ENCODE measurements around the gene CMIP. TPM values are rescaled to one million over a fixed set of nuclear protein-coding genes. Genes with fewer than 3 reads are reported as not detected.
"Not testable (repeated sequence)": the region's sequence is repeated elsewhere in the genome, so short reads cannot be mapped to it uniquely, and the experiment has no call there.

Gene CMIP
- total RNA-seq, 5 donors from 2014 or later (not counting 1 experiment from before 2014, with no cell fraction given), result 39.8 to 55.9 (median 42.6) TPM

DNA sequence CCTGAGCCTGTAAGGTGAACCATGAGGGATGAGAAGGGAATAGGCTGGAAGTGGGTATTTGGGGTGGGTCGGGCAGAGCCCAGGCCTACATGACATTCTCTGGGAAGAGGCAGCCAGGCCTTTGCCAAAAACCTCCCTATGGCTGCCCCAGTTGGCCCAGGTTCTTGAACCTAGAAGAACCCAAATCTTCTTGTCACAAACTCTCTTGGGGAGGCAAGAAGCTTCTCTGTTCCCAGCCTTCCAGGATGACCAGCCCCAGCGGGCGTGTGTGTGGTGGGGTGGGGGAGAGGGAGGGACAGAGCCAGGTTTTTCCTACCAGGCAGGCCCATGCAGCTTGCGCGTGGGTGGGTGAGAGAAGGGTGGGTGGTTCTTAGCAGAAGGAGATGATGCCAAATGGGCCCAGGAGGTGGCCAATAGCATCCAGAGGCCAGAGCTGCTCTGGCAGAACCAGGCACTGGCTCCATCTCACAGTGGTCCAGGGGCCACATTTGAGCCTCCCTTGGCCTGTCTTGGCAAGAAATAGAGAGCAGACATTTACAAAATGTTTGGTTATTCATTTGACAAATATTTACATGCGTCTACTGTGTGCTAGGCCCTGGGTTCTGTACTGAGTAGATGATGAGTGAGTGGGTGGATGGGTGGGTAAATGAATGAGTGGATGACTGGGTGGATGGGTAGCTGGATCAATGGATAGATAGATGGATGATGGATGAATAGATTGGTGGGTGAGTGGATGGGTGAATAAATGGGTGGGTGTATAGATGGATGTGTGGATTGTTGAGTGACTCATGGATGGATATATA is 290.2 kb downstream of the CMIP start:
- H3K27me3 Mint-ChIP-seq, result no peaks in the 10 kb centered on the region
- ChIA-PET POLR2A (no interaction called here), CTCF (interaction anchor here in 1 of 2 donors (0.9 to 1.2 kb wide), 2 partner anchors 366 to 474 kb away, joined by 5 read pairs; no protein-coding TSS in a partner anchor)
- H3K4me3 ChIP-seq (ENCODE audit: control insufficient read depth in 1 of 2, extremely low read depth in 1 of 2, low read length in 1 of 2), result no peak overlapping the region
- 76% methylated on average over 2 of the region's 6 CpGs for WGBS (ENCODE audit: insufficient coverage)
- H3K4me3 Mint-ChIP-seq, result no peak overlapping the region
- no peak for ATAC-seq (replicated peaks in 1 of 4)
- no peaks in the 10 kb centered on the region for H3K9me3 ChIP-seq
- H3K4me1 Mint-ChIP-seq, result peaks cover 16 to 17% (median 16%) of the 10 kb centered on the region in 3 donors
- no peak overlapping the region for H3K27ac ChIP-seq (ENCODE audit: low read length)
- H3K27ac Mint-ChIP-seq, result no peak overlapping the region
- no peaks in the 10 kb centered on the region for H3K36me3 Mint-ChIP-seq
- H3K4me1 ChIP-seq (ENCODE audit: control insufficient read depth in 1 of 2, extremely low read depth in 1 of 2, insufficient read depth in 2 of 2, low read length in 2 of 2), result peaks cover 2 to 22% of the 10 kb centered on the region in 2 experiments
- no peaks in the 10 kb centered on the region for H3K36me3 ChIP-seq (ENCODE audit: control insufficient read depth in 2 of 2, extremely low read depth in 1 of 2, insufficient read depth in 1 of 2, low read length in 1 of 2)
- H3K9me3 Mint-ChIP-seq, result no peaks in the 10 kb centered on the region
- no peak for DNase-seq
- peaks cover 0 to 2% of the 10 kb centered on the region in 2 experiments for H3K27me3 ChIP-seq (replicated peaks in 1 of 2; ENCODE audit: control insufficient read depth in 2 of 2, extremely low read depth in 1 of 2, insufficient read depth in 2 of 2, low read length in 1 of 2)

DNA sequence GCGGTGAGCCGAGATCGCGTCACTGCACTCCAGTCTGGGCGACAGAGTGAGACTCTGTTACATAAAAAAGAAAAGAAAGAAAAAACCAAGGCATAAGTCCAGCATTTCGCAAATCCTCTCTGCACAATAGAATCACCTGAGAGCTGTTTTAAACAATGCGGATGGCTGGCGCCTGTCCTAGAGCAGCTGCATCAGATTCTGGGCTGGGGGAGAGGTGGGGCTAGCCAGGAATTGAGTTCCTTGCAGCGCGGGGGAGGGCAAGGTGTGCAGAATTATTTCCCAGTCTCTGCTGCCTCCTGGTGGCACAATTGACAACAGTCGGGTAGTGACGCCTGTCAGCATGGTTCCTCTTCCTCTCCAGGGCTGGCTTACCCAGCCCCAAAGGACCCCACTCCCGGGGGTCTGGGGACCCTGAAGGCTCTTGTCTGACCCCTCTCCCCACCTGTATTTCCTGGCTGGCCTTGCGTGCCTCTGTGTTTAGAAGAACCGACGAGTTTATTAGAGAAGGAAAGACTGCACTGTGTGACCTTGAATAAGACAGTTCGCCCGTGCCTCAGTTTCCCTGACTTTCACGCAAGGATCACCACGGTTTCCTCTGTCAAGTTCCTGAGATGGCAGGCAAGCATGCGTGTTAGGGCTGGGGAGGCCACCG is 293.4 kb downstream of the CMIP start:
- WGBS (ENCODE audit: insufficient coverage), result 15% methylated on average over 14 of the region's 22 CpGs
- POLR2A ChIA-PET, result no interaction called here
- peak overlapping the region; percentile 43 to 71 (median 59) for H3K4me3 Mint-ChIP-seq
- H3K36me3 Mint-ChIP-seq, result no peaks in the 10 kb centered on the region
- DNase-seq, result peak; percentile 67 to 91 (median 82)
- ATAC-seq (replicated peaks in 1 of 4), result peak; percentile 91 to 98 (median 95)
- no peaks in the 10 kb centered on the region for H3K9me3 Mint-ChIP-seq
- no peaks in the 10 kb centered on the region for H3K36me3 ChIP-seq (ENCODE audit: control insufficient read depth in 2 of 2, extremely low read depth in 1 of 2, insufficient read depth in 1 of 2, low read length in 1 of 2)
- no peak overlapping the region for H3K27ac ChIP-seq (ENCODE audit: low read length)
- H3K4me1 Mint-ChIP-seq, result peaks cover 8 to 13% (median 10%) of the 10 kb centered on the region in 3 donors
- H3K4me3 ChIP-seq (ENCODE audit: control insufficient read depth in 1 of 2, extremely low read depth in 1 of 2, low read length in 1 of 2), result peak overlapping the region; percentile 27 to 40
- H3K27ac Mint-ChIP-seq, result peak overlapping the region; percentile 44 to 55
- no peaks in the 10 kb centered on the region for H3K27me3 Mint-ChIP-seq
- CTCF ChIA-PET, result interaction anchor here (1.0 to 2.4 kb wide), 3 partner anchors 13 to 373 kb away, joined by 3 to 16 read pairs (median 10); no protein-coding TSS in a partner anchor
- peaks cover 2 to 17% of the 10 kb centered on the region in 2 experiments for H3K4me1 ChIP-seq (ENCODE audit: control insufficient read depth in 1 of 2, extremely low read depth in 1 of 2, insufficient read depth in 2 of 2, low read length in 2 of 2)
- H3K27me3 ChIP-seq (replicated peaks in 1 of 2; ENCODE audit: control insufficient read depth in 2 of 2, extremely low read depth in 1 of 2, insufficient read depth in 2 of 2, low read length in 1 of 2), result peaks cover 0 to 2% of the 10 kb centered on the region in 2 experiments
- no peaks in the 10 kb centered on the region for H3K9me3 ChIP-seq

DNA sequence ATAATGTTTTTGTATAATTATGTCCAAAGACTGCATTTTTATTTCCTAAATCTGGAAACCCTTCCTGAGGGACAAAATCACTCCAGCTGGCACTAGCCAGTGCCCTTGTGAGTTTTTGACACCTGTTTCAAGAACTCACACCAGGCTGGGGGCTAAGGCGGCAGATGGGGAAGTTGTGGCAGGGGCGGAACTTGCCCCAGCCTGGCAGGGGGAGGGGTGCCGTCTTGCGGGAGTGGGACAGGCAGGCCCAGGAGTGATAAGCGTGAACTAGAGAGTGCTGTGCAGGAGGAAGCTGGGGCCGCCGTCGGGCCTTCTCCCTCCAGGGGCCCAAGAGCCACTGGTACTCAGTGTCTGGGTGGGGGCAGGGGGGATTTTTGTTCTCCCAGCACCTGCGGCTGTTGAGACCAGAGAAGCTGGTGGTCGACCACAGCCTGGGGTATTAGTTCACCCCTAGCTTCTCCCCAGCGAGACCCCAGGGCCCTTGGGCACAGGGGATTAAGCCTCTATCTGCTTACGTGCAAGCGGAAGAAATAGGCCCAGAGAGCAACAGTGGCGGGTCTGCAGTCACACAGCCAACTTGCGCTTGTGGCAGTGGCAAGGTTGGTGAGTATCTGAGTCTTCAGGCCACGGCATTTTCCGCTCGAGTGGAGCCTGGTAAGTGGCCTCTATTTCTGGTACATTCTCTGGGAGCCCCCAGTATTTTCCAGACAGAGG is 294.3 kb downstream of the CMIP start:
- Histone ChIP-seq H3K27ac (ENCODE audit: low read length) (no peak overlapping the region), H3K4me3 (ENCODE audit: control insufficient read depth in 1 of 2, extremely low read depth in 1 of 2, low read length in 1 of 2) (no peak overlapping the region), H3K36me3 (ENCODE audit: control insufficient read depth in 2 of 2, extremely low read depth in 1 of 2, insufficient read depth in 1 of 2, low read length in 1 of 2) (no peaks in the 10 kb centered on the region), H3K4me1 (ENCODE audit: control insufficient read depth in 1 of 2, extremely low read depth in 1 of 2, insufficient read depth in 2 of 2, low read length in 2 of 2) (peaks cover 2 to 17% of the 10 kb centered on the region in 2 experiments), H3K9me3 (no peaks in the 10 kb centered on the region), H3K27me3 (replicated peaks in 1 of 2; ENCODE audit: control insufficient read depth in 2 of 2, extremely low read depth in 1 of 2, insufficient read depth in 2 of 2, low read length in 1 of 2) (peaks cover 0 to 2% of the 10 kb centered on the region in 2 experiments)
- Mint-ChIP-seq H3K4me3 (no peak overlapping the region), H3K4me1 (peaks cover 8 to 13% (median 10%) of the 10 kb centered on the region in 3 donors), H3K27me3 (no peaks in the 10 kb centered on the region), H3K36me3 (no peaks in the 10 kb centered on the region), H3K27ac (no peak overlapping the region), H3K9me3 (no peaks in the 10 kb centered on the region)
- ATAC-seq (replicated peaks in 1 of 4) (no peak), DNase-seq (peak in 12 of 35 experiments; percentile 16 to 67 (median 26))
- ChIA-PET POLR2A (no interaction called here), CTCF (interaction anchor here (0.6 to 2.1 kb wide), 4 partner anchors 11 to 374 kb away, joined by 3 to 10 read pairs (median 6); no protein-coding TSS in a partner anchor)
- WGBS (ENCODE audit: insufficient coverage), result 59% methylated on average over 15 of the region's 18 CpGs

DNA sequence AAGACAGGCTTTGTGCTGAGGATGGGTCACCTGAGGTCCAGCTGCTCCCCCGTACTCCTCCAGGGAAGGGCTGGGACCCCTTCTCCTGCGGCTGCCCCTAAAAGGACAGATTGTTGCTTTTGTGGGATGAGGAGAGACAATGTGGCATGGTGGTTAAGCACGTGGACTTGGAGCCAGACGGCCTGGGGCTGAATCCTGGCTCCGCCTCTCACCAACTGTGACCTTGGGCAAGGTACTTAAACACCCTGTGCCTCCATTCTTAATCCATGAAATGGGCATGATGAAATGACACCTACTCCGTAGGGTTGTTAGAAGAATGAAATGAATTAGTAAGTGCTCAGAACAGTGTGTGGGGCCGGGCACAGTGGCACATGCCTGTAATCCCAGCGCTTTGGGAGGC is 294.9 kb downstream of the CMIP start:
- peaks cover 0 to 2% of the 10 kb centered on the region in 2 experiments for H3K27me3 ChIP-seq (replicated peaks in 1 of 2; ENCODE audit: control insufficient read depth in 2 of 2, extremely low read depth in 1 of 2, insufficient read depth in 2 of 2, low read length in 1 of 2)
- no peak overlapping the region for H3K27ac ChIP-seq (ENCODE audit: low read length)
- H3K9me3 Mint-ChIP-seq, result no peaks in the 10 kb centered on the region
- 100% methylated on average over 4 of the region's 8 CpGs for WGBS (ENCODE audit: insufficient coverage)
- DNase-seq, result no peak
- peaks cover 8 to 13% (median 10%) of the 10 kb centered on the region in 3 donors for H3K4me1 Mint-ChIP-seq
- CTCF ChIA-PET, result interaction anchor here in 1 of 2 donors (1.5 kb wide), 1 partner anchor 374 kb away, joined by 6 read pairs; no protein-coding TSS in a partner anchor
- H3K36me3 Mint-ChIP-seq, result no peaks in the 10 kb centered on the region
- no peaks in the 10 kb centered on the region for H3K36me3 ChIP-seq (ENCODE audit: control insufficient read depth in 2 of 2, extremely low read depth in 1 of 2, insufficient read depth in 1 of 2, low read length in 1 of 2)
- no peaks in the 10 kb centered on the region for H3K27me3 Mint-ChIP-seq
- POLR2A ChIA-PET, result no interaction called here
- no peak overlapping the region for H3K4me3 Mint-ChIP-seq
- no peak for ATAC-seq (replicated peaks in 1 of 4)
- peaks cover 2 to 17% of the 10 kb centered on the region in 2 experiments for H3K4me1 ChIP-seq (ENCODE audit: control insufficient read depth in 1 of 2, extremely low read depth in 1 of 2, insufficient read depth in 2 of 2, low read length in 2 of 2)
- no peak overlapping the region for H3K4me3 ChIP-seq (ENCODE audit: control insufficient read depth in 1 of 2, extremely low read depth in 1 of 2, low read length in 1 of 2)
- H3K27ac Mint-ChIP-seq, result no peak overlapping the region
- no peaks in the 10 kb centered on the region for H3K9me3 ChIP-seq

DNA sequence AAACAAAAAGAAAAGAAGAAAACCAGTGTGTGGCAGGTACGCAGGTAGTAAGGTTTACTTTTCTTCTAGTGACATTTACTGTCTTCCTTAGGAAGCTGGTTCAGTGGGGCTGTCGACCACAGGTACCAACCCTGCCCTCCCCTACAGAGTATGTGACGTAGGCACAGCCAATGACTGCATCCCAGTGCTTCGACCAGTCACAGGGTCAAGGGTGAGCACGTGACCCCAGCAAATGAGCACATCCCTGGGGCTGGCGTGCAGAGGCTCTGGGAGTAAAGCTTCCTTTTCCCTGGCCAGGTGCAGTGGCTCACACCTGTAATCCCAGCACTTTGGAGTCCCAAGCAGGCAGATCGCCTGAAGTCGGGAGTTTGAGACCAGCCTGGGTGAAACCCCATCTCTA is 295.6 kb downstream of the CMIP start:
- Histone ChIP-seq H3K27me3 (replicated peaks in 1 of 2; ENCODE audit: control insufficient read depth in 2 of 2, extremely low read depth in 1 of 2, insufficient read depth in 2 of 2, low read length in 1 of 2) (peaks cover 0 to 2% of the 10 kb centered on the region in 2 experiments), H3K4me3 (ENCODE audit: control insufficient read depth in 1 of 2, extremely low read depth in 1 of 2, low read length in 1 of 2) (no peak overlapping the region), H3K9me3 (no peaks in the 10 kb centered on the region), H3K4me1 (ENCODE audit: control insufficient read depth in 1 of 2, extremely low read depth in 1 of 2, insufficient read depth in 2 of 2, low read length in 2 of 2) (peaks cover 2 to 17% of the 10 kb centered on the region in 2 experiments), H3K27ac (ENCODE audit: low read length) (no peak overlapping the region), H3K36me3 (ENCODE audit: control insufficient read depth in 2 of 2, extremely low read depth in 1 of 2, insufficient read depth in 1 of 2, low read length in 1 of 2) (no peaks in the 10 kb centered on the region)
- Mint-ChIP-seq H3K9me3 (no peaks in the 10 kb centered on the region), H3K4me3 (no peak overlapping the region), H3K36me3 (no peaks in the 10 kb centered on the region), H3K27ac (no peak overlapping the region), H3K4me1 (peaks cover 8 to 13% (median 10%) of the 10 kb centered on the region in 3 donors), H3K27me3 (no peaks in the 10 kb centered on the region)
- no peak for ATAC-seq (replicated peaks in 1 of 4)
- POLR2A ChIA-PET, result no interaction called here
- WGBS (ENCODE audit: insufficient coverage), result 74% methylated on average over 4 of the region's 8 CpGs
- DNase-seq, result no peak
- CTCF ChIA-PET, result interaction anchor here (1.2 to 1.5 kb wide), 2 partner anchors 374 to 535 kb away, joined by 6 to 7 read pairs; no protein-coding TSS in a partner anchor

DNA sequence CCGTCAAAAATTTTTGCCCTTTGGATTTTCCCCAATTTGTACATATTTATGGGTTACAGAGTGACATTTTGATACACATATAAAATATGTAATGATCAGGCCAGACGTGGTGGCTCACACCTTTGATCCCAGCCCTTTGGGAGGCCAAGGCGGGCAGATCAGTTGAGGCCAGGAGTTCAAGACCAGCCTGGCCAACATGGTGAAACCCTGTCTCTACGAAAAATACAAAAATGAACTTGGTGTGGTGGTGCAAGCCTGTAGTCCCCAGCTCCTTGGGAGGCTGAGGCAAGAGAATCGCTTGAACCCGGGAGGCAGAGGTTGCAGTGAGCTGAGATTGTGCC is 296.8 kb downstream of the CMIP start:
- H3K27me3 ChIP-seq (replicated peaks in 1 of 2; ENCODE audit: control insufficient read depth in 2 of 2, extremely low read depth in 1 of 2, insufficient read depth in 2 of 2, low read length in 1 of 2); POLR2A ChIA-PET; DNase-seq; H3K9me3 ChIP-seq; H3K27ac Mint-ChIP-seq; H3K27me3 Mint-ChIP-seq; ATAC-seq (replicated peaks in 1 of 4); H3K4me3 Mint-ChIP-seq; H3K36me3 ChIP-seq (ENCODE audit: control insufficient read depth in 2 of 2, extremely low read depth in 1 of 2, insufficient read depth in 1 of 2, low read length in 1 of 2); H3K36me3 Mint-ChIP-seq; H3K27ac ChIP-seq (ENCODE audit: low read length); H3K4me3 ChIP-seq (ENCODE audit: control insufficient read depth in 1 of 2, extremely low read depth in 1 of 2, low read length in 1 of 2); H3K9me3 Mint-ChIP-seq: not testable (repeated sequence)
- H3K4me1 ChIP-seq (ENCODE audit: control insufficient read depth in 1 of 2, extremely low read depth in 1 of 2, insufficient read depth in 2 of 2, low read length in 2 of 2), result peaks cover 3 to 26% of the 10 kb centered on the region in 2 experiments
- no CpG with 5 or more reads among the region's 6 CpGs for WGBS (ENCODE audit: insufficient coverage)
- peaks cover 17 to 23% (median 20%) of the 10 kb centered on the region in 3 donors for H3K4me1 Mint-ChIP-seq
- CTCF ChIA-PET, result interaction anchor here (0.6 kb wide), 2 partner anchors 9 to 910 kb away, joined by 5 to 6 read pairs; no protein-coding TSS in a partner anchor

All from T-cell (primary cell).